ENCODE data around the gene EZR.
A peak's percentile ranks its signal among the peaks of the same experiment; 100 is the strongest.

The EZR gene

GRCh38 chr6:158852312-158853071 lies 33.3 kb upstream of the EZR start:
- H3K27me3 ChIP-seq (ENCODE audit: control insufficient read depth in 1 of 2, insufficient read depth in 1 of 2, low read length in 2 of 2) = no peaks in the 10 kb centered on the region
- peak overlapping the region; percentile 93 to 99 for H2BK12ac ChIP-seq (ENCODE audit: low read length in 2 of 2)
- WGBS = 90% methylated on average over 11 of the region's 11 CpGs
- no peak overlapping the region for H3K9ac ChIP-seq (ENCODE audit: low read length)
- H2BK5ac ChIP-seq (ENCODE audit: low read depth, low read length, poor library complexity, severe bottlenecking) = peak overlapping the region; percentile 1
- H4K91ac ChIP-seq (ENCODE audit: low read length) = peak overlapping the region; percentile 94
- no peak overlapping the region for H3K4me3 ChIP-seq (ENCODE audit: insufficient read depth in 1 of 2, low read depth in 1 of 2, low read length in 2 of 2)
- H2AK5ac ChIP-seq (ENCODE audit: low read length, severe bottlenecking) = peak overlapping the region; percentile 82
- peak overlapping the region; percentile 50 to 70 for H3K18ac ChIP-seq (ENCODE audit: low read depth in 1 of 2, low read length in 2 of 2)
- H2BK15ac ChIP-seq (ENCODE audit: low read depth, poor library complexity, severe bottlenecking) = peak overlapping the region; percentile 73
- no peak overlapping the region for H3K23ac ChIP-seq (ENCODE audit: low read length in 2 of 2)
- peak overlapping the region in 1 of 2 experiments; percentile 66 for H3K14ac ChIP-seq (ENCODE audit: low read length in 2 of 2)
- no peak overlapping the region for H2AFZ ChIP-seq (ENCODE audit: low read depth, low read length)
- peak overlapping the region; percentile 82 for H3K27ac ChIP-seq (ENCODE audit: low read length, poor library complexity, severe bottlenecking)
- peak overlapping the region; percentile 57 to 77 for H3K4ac ChIP-seq (ENCODE audit: low read depth in 1 of 2, low read length in 2 of 2)
- no peaks in the 10 kb centered on the region for H3K36me3 ChIP-seq (ENCODE audit: control insufficient read depth in 1 of 2, insufficient read depth in 2 of 2, low read depth in 1 of 2, low read length in 2 of 2)
- H2BK120ac ChIP-seq (ENCODE audit: low read depth, low read length) = peak overlapping the region; percentile 61
- H3K4me2 ChIP-seq (ENCODE audit: low read length, poor library complexity, severe bottlenecking) = no peak overlapping the region
- H3K79me1 ChIP-seq (replicated peaks; ENCODE audit: low read length, poor library complexity, severe bottlenecking) = no peaks in the 10 kb centered on the region
- peaks cover 23% of the 10 kb centered on the region for H3K4me1 ChIP-seq (ENCODE audit: control insufficient read depth, insufficient read depth, low read depth, low read length)
- no peaks in the 10 kb centered on the region for H3K9me3 ChIP-seq (ENCODE audit: control insufficient read depth, low read length)
- no peak for DNase-seq
- H4K8ac ChIP-seq (ENCODE audit: low read length) = peak overlapping the region; percentile 53

- Histone ChIP-seq H3K9ac (ENCODE audit: low read length) (peak overlapping the region; percentile 84), H2BK12ac (ENCODE audit: low read length in 2 of 2) (no peak overlapping the region), H3K4me1 (ENCODE audit: control insufficient read depth, insufficient read depth, low read depth, low read length) (peaks cover 23% of the 10 kb centered on the region), H3K14ac (ENCODE audit: low read length in 2 of 2) (no peak overlapping the region), H3K9me3 (ENCODE audit: control insufficient read depth, low read length) (no peaks in the 10 kb centered on the region), H4K91ac (ENCODE audit: low read length) (no peak overlapping the region), H3K4me2 (ENCODE audit: low read length, poor library complexity, severe bottlenecking) (no peak overlapping the region), H3K36me3 (ENCODE audit: control insufficient read depth in 1 of 2, insufficient read depth in 2 of 2, low read depth in 1 of 2, low read length in 2 of 2) (no peaks in the 10 kb centered on the region), H3K27me3 (ENCODE audit: control insufficient read depth in 1 of 2, insufficient read depth in 1 of 2, low read length in 2 of 2) (no peaks in the 10 kb centered on the region), H3K79me1 (replicated peaks; ENCODE audit: low read length, poor library complexity, severe bottlenecking) (no peaks in the 10 kb centered on the region), H3K4me3 (ENCODE audit: insufficient read depth in 1 of 2, low read depth in 1 of 2, low read length in 2 of 2) (no peak overlapping the region), H2BK120ac (ENCODE audit: low read depth, low read length) (no peak overlapping the region), H2BK15ac (ENCODE audit: low read depth, poor library complexity, severe bottlenecking) (no peak overlapping the region), H2BK5ac (ENCODE audit: low read depth, low read length, poor library complexity, severe bottlenecking) (no peak overlapping the region), H3K4ac (ENCODE audit: low read depth in 1 of 2, low read length in 2 of 2) (no peak overlapping the region), H2AK5ac (ENCODE audit: low read length, severe bottlenecking) (no peak overlapping the region), H3K23ac (ENCODE audit: low read length in 2 of 2) (no peak overlapping the region), H4K8ac (ENCODE audit: low read length) (no peak overlapping the region), H2AFZ (ENCODE audit: low read depth, low read length) (no peak overlapping the region), H3K18ac (ENCODE audit: low read depth in 1 of 2, low read length in 2 of 2) (no peak overlapping the region), H3K27ac (ENCODE audit: low read length, poor library complexity, severe bottlenecking) (no peak overlapping the region)
- DNase-seq = no peak
Measured at GRCh38 chr6:158850807-158851115, 31.6 kb upstream of the EZR start.

- Histone ChIP-seq H3K23ac (ENCODE audit: low read length in 2 of 2) (no peak overlapping the region), H3K4me3 (ENCODE audit: insufficient read depth in 1 of 2, low read depth in 1 of 2, low read length in 2 of 2) (peak overlapping the region in 1 of 2 experiments; percentile 34), H2BK120ac (ENCODE audit: low read depth, low read length) (no peak overlapping the region), H3K9ac (ENCODE audit: low read length) (peak overlapping the region; percentile 84), H2BK15ac (ENCODE audit: low read depth, poor library complexity, severe bottlenecking) (no peak overlapping the region), H3K14ac (ENCODE audit: low read length in 2 of 2) (no peak overlapping the region), H3K4me1 (ENCODE audit: control insufficient read depth, insufficient read depth, low read depth, low read length) (peaks cover 23% of the 10 kb centered on the region), H3K4me2 (ENCODE audit: low read length, poor library complexity, severe bottlenecking) (no peak overlapping the region), H2AFZ (ENCODE audit: low read depth, low read length) (no peak overlapping the region), H2BK5ac (ENCODE audit: low read depth, low read length, poor library complexity, severe bottlenecking) (no peak overlapping the region), H2BK12ac (ENCODE audit: low read length in 2 of 2) (no peak overlapping the region), H3K9me3 (ENCODE audit: control insufficient read depth, low read length) (no peaks in the 10 kb centered on the region), H2AK5ac (ENCODE audit: low read length, severe bottlenecking) (no peak overlapping the region), H4K8ac (ENCODE audit: low read length) (no peak overlapping the region), H3K27me3 (ENCODE audit: control insufficient read depth in 1 of 2, insufficient read depth in 1 of 2, low read length in 2 of 2) (no peaks in the 10 kb centered on the region), H3K79me1 (replicated peaks; ENCODE audit: low read length, poor library complexity, severe bottlenecking) (no peaks in the 10 kb centered on the region), H4K91ac (ENCODE audit: low read length) (no peak overlapping the region), H3K18ac (ENCODE audit: low read depth in 1 of 2, low read length in 2 of 2) (no peak overlapping the region), H3K27ac (ENCODE audit: low read length, poor library complexity, severe bottlenecking) (peak overlapping the region; percentile 53), H3K36me3 (ENCODE audit: control insufficient read depth in 1 of 2, insufficient read depth in 2 of 2, low read depth in 1 of 2, low read length in 2 of 2) (no peaks in the 10 kb centered on the region), H3K4ac (ENCODE audit: low read depth in 1 of 2, low read length in 2 of 2) (no peak overlapping the region)
- peak; percentile 94 for DNase-seq
- WGBS = 9% methylated on average over 9 of the region's 9 CpGs
Measured at GRCh38 chr6:158849899-158850806, 31.0 kb upstream of the EZR start.

GRCh38 chr6:158848490-158848895 lies 29.3 kb upstream of the EZR start:
- H4K8ac ChIP-seq (ENCODE audit: low read length) = no peak overlapping the region
- H3K9ac ChIP-seq (ENCODE audit: low read length) = no peak overlapping the region
- WGBS = 88% methylated on average over 3 of the region's 7 CpGs

More at GRCh38 chr6:158848490-158848895, 29.3 kb upstream of the EZR start:
- no peak for DNase-seq
- no peak overlapping the region for H3K14ac ChIP-seq (ENCODE audit: low read length in 2 of 2)
- H3K36me3 ChIP-seq (ENCODE audit: control insufficient read depth in 1 of 2, insufficient read depth in 2 of 2, low read depth in 1 of 2, low read length in 2 of 2) = no peaks in the 10 kb centered on the region
- H3K18ac ChIP-seq (ENCODE audit: low read depth in 1 of 2, low read length in 2 of 2) = no peak overlapping the region
- no peak overlapping the region for H2BK15ac ChIP-seq (ENCODE audit: low read depth, poor library complexity, severe bottlenecking)
- no peak overlapping the region for H3K4me3 ChIP-seq (ENCODE audit: insufficient read depth in 1 of 2, low read depth in 1 of 2, low read length in 2 of 2)
- H3K79me1 ChIP-seq (replicated peaks; ENCODE audit: low read length, poor library complexity, severe bottlenecking) = no peaks in the 10 kb centered on the region
- H4K91ac ChIP-seq (ENCODE audit: low read length) = peak overlapping the region; percentile 73
- H3K27me3 ChIP-seq (ENCODE audit: control insufficient read depth in 1 of 2, insufficient read depth in 1 of 2, low read length in 2 of 2) = no peaks in the 10 kb centered on the region
- H3K9me3 ChIP-seq (ENCODE audit: control insufficient read depth, low read length) = no peaks in the 10 kb centered on the region
- no peak overlapping the region for H3K27ac ChIP-seq (ENCODE audit: low read length, poor library complexity, severe bottlenecking)
- H2BK120ac ChIP-seq (ENCODE audit: low read depth, low read length) = no peak overlapping the region
- no peak overlapping the region for H2BK12ac ChIP-seq (ENCODE audit: low read length in 2 of 2)
- H2AK5ac ChIP-seq (ENCODE audit: low read length, severe bottlenecking) = no peak overlapping the region
- peaks cover 16% of the 10 kb centered on the region for H3K4me1 ChIP-seq (ENCODE audit: control insufficient read depth, insufficient read depth, low read depth, low read length)
- no peak overlapping the region for H3K23ac ChIP-seq (ENCODE audit: low read length in 2 of 2)
- H2AFZ ChIP-seq (ENCODE audit: low read depth, low read length) = no peak overlapping the region
- no peak overlapping the region for H2BK5ac ChIP-seq (ENCODE audit: low read depth, low read length, poor library complexity, severe bottlenecking)
- no peak overlapping the region for H3K4ac ChIP-seq (ENCODE audit: low read depth in 1 of 2, low read length in 2 of 2)
- H3K4me2 ChIP-seq (ENCODE audit: low read length, poor library complexity, severe bottlenecking) = no peak overlapping the region

Data from mesenchymal stem cell (in vitro differentiated cells and primary cell).